D721Med (cell line): ENCODE data around the gene GNB2.
A peak's percentile ranks its signal among the peaks of the same experiment; 100 is the strongest.
"Not testable (repeated sequence)": the region's sequence is repeated elsewhere in the genome, so short reads cannot be mapped to it uniquely, and the experiment has no call there.

ENCODE experiments used
- DNase-seq: peaks from one replicate; pipeline ENCODE4 v3.0.0; 2011; ENCODE audit warnings: low spot score; ENCODE audit not compliant: insufficient read length
- FAIRE-seq: peaks from 2 replicates; lab custom pipeline; 2011; peaks lifted over from hg19 to GRCh38; lab: Jason Lieb, UNC
- CTCF ChIP-seq: IDR thresholded peaks from 2 replicates; pipeline ENCODE4 v1.5.1; 2012; ENCODE audit warnings: mild to moderate bottlenecking, control low read depth; ENCODE audit not compliant: insufficient read depth; ENCODE audit errors: missing control alignments

Gene GNB2

DNA sequence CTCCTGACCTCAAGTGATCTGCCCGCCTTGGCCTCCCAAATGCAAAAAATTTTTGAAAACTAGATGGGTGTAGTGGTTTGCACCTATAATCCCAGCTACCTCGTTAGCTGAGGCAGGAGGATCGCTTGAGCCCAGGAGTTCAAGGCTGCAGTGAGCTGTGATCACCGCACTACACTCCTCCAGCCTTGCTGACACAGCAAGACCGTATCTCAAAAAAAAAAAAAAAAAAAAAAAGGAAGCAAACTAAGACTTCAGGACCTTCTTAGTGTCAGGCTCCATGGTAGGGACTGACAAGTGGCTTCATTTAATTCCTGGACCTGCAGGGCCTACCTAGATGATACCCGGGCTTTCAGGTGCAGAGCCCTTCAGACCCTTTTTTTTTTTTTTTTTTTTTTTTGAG, 34.9 kb downstream of the GNB2 start:
- FAIRE-seq (no peak), DNase-seq (no peak)
- no peak for TF ChIP-seq CTCF

- DNase-seq (no peak), FAIRE-seq (no peak)
- no peak for TF ChIP-seq CTCF
Measured at GRCh38 chr7:100710452-100710851, 36.9 kb downstream of the GNB2 start.

- FAIRE-seq: no peak
- TF ChIP-seq CTCF: no peak
- no peak for DNase-seq
Measured at GRCh38 chr7:100711369-100711768, 37.8 kb downstream of the GNB2 start.

GRCh38 chr7:100714725-100715124, 41.2 kb downstream of the GNB2 start:
- DNase-seq: no peak
- TF ChIP-seq CTCF: no peak
- no peak for FAIRE-seq

GRCh38 chr7:100717073-100717472, 43.5 kb downstream of the GNB2 start:
- FAIRE-seq, DNase-seq: not testable (repeated sequence)

- FAIRE-seq: no peak
- peak; percentile 22 for TF ChIP-seq CTCF
- DNase-seq: no peak
Measured at GRCh38 chr7:100719523-100720278, 46.2 kb downstream of the GNB2 start.

GRCh38 chr7:100720279-100720670, 46.7 kb downstream of the GNB2 start, which contains the start of gene EPO:
EPO (plus strand) TSS chr7:100720468; CDS start chr7:100720981, 513 bp downstream.
- DNase-seq (no peak), FAIRE-seq (no peak)
- TF ChIP-seq CTCF: no peak
